ENCODE measurements around the gene DPYD.

Gene DPYD

DNA sequence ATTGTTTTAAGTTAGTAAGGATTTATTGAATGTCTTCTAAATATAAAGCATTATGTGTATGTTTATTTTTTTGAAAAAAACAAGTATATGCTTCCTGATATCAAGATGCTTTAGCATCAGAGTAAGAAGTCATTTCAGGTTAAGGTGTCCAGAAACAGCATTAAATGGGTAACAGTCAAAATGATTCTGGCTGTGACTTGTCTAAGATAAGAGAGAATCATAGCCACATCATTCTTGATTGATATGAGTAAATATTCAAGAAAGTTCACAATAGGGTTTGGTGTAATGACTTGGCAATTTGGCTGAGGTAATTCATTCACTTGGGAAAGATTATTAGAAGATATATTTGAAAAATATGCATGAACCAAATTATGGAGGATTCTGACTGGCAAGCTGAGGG is 193.8 kb downstream of the DPYD start:
- no peak overlapping the region for H3K4me3 Mint-ChIP-seq
- H3K27ac Mint-ChIP-seq: no peak overlapping the region
- no peaks in the 10 kb centered on the region for H3K9me3 Mint-ChIP-seq
- no peak for DNase-seq
- H3K36me3 Mint-ChIP-seq (ENCODE audit: low read depth): no peaks in the 10 kb centered on the region
- no peaks in the 10 kb centered on the region for H3K4me1 Mint-ChIP-seq
- H3K27me3 Mint-ChIP-seq (ENCODE audit: low read depth, poor library complexity): peaks cover 4% of the 10 kb centered on the region
- TF ChIP-seq, protein P1, sequence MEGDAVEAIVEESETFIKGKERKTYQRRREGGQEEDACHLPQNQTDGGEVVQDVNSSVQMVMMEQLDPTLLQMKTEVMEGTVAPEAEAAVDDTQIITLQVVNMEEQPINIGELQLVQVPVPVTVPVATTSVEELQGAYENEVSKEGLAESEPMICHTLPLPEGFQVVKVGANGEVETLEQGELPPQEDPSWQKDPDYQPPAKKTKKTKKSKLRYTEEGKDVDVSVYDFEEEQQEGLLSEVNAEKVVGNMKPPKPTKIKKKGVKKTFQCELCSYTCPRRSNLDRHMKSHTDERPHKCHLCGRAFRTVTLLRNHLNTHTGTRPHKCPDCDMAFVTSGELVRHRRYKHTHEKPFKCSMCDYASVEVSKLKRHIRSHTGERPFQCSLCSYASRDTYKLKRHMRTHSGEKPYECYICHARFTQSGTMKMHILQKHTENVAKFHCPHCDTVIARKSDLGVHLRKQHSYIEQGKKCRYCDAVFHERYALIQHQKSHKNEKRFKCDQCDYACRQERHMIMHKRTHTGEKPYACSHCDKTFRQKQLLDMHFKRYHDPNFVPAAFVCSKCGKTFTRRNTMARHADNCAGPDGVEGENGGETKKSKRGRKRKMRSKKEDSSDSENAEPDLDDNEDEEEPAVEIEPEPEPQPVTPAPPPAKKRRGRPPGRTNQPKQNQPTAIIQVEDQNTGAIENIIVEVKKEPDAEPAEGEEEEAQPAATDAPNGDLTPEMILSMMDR (IDR thresholded peaks at IDR 0.05): no peak

DNA sequence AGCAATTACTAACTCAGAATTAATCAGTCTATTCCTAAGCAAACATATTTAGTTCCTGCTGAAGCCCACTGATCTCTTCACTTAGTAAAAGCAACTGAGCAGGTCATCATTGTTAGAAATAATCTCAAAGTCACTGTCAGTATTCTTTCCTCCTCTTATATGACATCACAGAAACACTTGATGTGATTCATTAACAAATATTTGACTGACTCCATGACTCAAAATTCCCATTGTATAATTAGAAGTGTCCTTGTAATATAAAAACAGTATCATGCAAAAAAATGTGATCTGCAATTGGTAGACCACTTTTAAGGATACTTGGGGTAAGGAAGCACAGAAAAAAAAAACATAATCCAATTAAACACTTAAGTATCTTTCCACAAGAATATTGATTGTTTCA is 194.4 kb downstream of the DPYD start:
- Mint-ChIP-seq H3K4me1 (no peaks in the 10 kb centered on the region), H3K27ac (no peak overlapping the region), H3K9me3 (no peaks in the 10 kb centered on the region), H3K4me3 (no peak overlapping the region), H3K36me3 (ENCODE audit: low read depth) (no peaks in the 10 kb centered on the region), H3K27me3 (ENCODE audit: low read depth, poor library complexity) (peaks cover 4% of the 10 kb centered on the region)
- DNase-seq: no peak
- TF ChIP-seq, protein P1 (IDR thresholded peaks at IDR 0.05): no peak

DNA sequence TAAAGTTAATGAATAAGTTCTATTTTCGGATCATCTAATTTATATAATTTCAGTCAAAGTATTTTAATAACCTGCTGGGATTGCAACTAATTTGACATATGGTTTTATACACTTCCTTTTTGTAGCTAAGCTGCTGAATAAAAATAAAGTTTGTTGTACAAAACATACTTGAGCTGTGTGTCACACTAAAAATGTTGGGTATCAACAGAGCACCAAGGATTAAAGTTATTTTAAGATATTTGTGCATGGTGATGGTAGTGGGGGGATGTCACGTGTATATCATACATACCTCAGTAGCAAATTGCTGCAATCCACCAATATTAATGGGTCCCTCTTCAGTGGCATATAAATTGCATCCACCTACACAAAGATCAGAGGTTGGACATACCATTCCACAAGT is 199.6 kb downstream of the DPYD start:
- no peaks in the 10 kb centered on the region for H3K9me3 Mint-ChIP-seq
- no peaks in the 10 kb centered on the region for H3K4me1 Mint-ChIP-seq

DNA sequence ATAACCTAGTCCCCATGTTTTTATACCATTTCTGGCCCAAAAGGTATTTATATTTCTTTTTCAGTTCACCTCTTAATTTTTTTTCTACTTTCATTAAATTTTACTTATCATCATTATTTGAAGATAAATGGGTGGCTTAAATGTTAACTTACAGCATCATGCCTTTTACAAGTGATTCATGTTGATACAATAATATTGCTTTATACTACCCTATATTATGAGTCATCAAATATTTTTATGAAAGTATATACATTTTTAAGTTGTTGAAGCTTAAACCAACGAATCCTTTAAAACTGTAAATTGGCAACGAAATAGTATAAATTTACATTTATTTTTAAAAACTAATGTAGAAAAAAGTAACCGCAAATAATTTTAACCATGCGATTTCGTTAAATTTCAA is 207.9 kb downstream of the DPYD start:
- DNase-seq: no peak
- H3K4me3 Mint-ChIP-seq: no peak overlapping the region
- no peaks in the 10 kb centered on the region for H3K4me1 Mint-ChIP-seq
- H3K36me3 Mint-ChIP-seq (ENCODE audit: low read depth): no peaks in the 10 kb centered on the region
- no peaks in the 10 kb centered on the region for H3K9me3 Mint-ChIP-seq
- TF ChIP-seq, protein P1 (IDR thresholded peaks at IDR 0.05): no peak
- no peak overlapping the region for H3K27ac Mint-ChIP-seq
- no peaks in the 10 kb centered on the region for H3K27me3 Mint-ChIP-seq (ENCODE audit: low read depth, poor library complexity)

More for the DNA sequence above, 199.6 kb downstream of the DPYD start:
- Mint-ChIP-seq H3K27ac (no peak overlapping the region), H3K27me3 (ENCODE audit: low read depth, poor library complexity) (peaks cover 4% of the 10 kb centered on the region), H3K36me3 (ENCODE audit: low read depth) (no peaks in the 10 kb centered on the region), H3K4me3 (no peak overlapping the region)
- DNase-seq: no peak
- TF ChIP-seq, protein P1 (IDR thresholded peaks at IDR 0.05): no peak

DNA sequence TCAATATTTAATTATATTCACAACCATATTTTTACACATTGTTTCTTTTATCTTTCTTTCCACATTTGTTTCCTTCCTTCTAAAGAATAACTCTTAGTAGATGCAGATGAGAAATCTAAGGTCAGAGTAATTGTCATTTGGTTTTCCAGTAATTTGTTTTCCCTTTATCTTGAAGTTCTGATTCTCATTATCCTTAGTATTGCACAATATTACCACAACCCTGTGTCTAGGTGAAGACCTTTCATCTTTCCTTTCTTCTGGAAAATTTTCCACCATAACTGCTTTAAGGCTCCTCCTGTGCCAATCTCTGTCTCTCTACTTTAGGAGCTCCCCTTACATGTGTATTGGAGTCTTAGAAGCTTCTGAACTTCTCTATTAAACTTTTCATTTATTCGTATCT is 209.0 kb downstream of the DPYD start:
- Mint-ChIP-seq H3K36me3 (ENCODE audit: low read depth) (no peaks in the 10 kb centered on the region), H3K9me3 (no peaks in the 10 kb centered on the region), H3K4me3 (no peak overlapping the region), H3K4me1 (no peaks in the 10 kb centered on the region), H3K27me3 (ENCODE audit: low read depth, poor library complexity) (no peaks in the 10 kb centered on the region), H3K27ac (no peak overlapping the region)
- no peak for DNase-seq
- TF ChIP-seq, protein P1 (IDR thresholded peaks at IDR 0.05): no peak

DNA sequence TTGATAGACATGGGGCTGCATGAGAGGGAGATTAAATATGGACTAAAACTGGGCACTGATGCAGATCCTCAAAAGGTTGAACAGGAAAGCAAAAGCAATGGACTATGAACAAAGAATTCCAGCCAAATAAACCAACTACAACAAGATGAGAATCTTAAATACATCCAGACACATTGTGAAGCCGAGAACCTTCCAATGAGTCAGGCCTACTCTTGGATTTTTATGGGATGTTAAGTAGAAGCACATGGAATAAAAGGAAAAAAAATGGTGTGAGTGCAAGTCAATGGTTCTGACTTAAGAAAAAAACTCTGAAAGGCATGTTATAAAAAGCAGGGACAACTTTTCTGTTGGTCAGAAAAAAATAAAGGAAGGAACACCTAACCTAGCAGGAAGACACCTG is 227.2 kb downstream of the DPYD start:
- no peaks in the 10 kb centered on the region for H3K4me1 Mint-ChIP-seq
- TF ChIP-seq, protein P1 (IDR thresholded peaks at IDR 0.05): no peak
- H3K27me3 Mint-ChIP-seq (ENCODE audit: low read depth, poor library complexity): no peaks in the 10 kb centered on the region
- H3K9me3 Mint-ChIP-seq: no peaks in the 10 kb centered on the region
- H3K4me3 Mint-ChIP-seq: no peak overlapping the region
- H3K36me3 Mint-ChIP-seq (ENCODE audit: low read depth): no peaks in the 10 kb centered on the region
- H3K27ac Mint-ChIP-seq: no peak overlapping the region
- no peak for DNase-seq

All from nephron progenitor cell (in vitro differentiated cells).